Middle frontal gyrus (tissue), 1 donor: ENCODE results near the gene ACAA1.

Source experiments
- DNase-seq: peaks from one replicate; pipeline ENCODE4 v3.0.0-alpha.2; 2015; ENCODE audit warnings: low spot score; ENCODE audit errors: extremely low spot score

ACAA1 gene

DNA sequence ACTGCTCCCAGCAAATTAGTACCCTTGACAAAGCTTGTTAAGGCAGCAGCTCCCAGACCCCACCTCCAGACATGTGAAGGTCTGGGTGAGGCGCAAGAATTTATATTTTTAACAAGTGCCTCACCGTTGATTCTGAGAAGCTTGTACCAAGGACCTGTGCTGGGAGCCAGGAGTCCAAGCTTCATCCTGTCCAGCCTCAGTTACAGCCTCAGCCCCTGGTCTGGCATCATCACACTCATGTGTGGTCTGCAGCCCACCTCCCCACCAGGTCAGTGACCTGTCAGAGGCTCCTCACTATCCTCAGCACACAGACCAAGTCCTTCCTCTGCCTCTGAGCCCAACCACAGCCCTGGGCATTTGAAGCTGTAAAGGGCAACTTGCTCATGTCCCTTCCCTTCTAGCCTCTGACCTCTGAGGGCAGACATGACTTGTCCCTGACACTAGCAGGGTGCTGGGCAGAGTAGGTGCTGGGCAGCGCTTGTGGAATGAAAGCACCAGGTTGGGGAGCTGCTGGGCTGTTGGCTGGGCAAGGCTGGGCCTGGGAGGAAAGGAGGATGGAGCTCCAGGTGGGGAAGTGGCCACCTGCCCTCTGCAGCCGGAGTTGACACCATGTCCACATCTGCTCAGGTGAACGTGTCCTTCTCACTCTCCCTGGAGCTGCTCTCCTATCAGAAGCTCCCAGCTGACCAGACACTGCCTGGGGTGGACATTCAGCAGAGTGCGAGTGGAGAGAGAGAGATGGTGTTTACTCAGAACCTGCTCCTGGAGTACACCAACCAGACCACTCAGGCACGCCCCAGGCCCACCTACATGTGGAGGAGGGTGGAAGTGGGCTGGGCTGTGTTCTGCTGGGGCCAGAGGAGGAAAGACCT lies 16.9 kb downstream of the ACAA1 start:
- no peak for DNase-seq

DNA sequence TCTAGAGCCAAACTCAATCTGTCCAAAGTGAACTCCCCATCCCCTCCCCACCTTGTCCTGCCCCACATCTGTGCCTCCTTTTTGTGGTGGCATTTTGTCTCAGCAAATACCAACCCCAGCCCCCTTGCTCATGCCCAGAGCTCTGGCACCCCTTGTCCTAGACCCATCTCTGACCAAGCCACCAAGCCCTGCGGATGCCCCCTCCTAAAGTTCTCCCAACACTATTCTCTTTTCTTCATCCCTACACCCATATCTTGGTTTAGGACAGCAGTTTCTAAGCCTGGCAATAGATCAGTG lies 17.7 kb downstream of the ACAA1 start:
- no peak for DNase-seq

DNA sequence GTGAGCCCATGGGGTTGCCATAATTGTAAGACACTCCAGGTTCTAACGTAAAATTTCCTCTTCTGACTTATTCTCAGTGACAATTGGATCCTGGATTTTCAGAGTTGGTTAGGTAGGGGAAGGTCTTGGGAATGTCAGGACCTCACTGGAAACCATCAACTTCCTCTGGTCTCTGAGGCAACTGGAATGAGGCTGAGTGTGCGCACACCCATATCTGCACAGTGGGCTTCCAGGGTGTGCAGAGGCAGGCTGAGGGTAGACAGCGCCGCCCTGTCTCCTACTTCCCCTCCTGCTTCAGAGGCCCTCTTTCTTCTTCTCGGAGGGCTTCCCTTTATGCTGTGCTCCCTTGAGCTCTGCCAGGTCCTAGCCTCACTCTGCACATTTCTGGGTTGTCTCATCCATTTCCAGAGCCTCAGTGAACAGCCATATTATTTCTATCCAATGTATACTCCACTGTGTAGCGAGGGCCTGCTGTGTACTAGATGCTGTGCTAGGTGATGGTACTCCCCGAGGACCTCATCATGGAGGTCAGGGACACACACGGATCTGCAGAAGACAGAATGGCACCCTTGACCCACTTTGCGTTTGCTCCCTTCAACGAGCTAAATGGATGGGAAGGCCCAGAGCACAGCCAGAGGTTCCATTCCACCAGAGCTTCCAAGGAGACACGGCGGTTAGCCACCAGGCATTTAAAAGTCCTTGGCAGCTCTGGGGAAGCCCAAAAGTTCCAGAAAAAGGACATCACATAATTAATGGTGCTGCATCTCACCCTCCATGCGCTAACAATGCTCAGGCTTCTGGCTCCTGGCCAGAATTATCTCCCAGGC lies 18.3 kb downstream of the ACAA1 start:
- no peak for DNase-seq

DNA sequence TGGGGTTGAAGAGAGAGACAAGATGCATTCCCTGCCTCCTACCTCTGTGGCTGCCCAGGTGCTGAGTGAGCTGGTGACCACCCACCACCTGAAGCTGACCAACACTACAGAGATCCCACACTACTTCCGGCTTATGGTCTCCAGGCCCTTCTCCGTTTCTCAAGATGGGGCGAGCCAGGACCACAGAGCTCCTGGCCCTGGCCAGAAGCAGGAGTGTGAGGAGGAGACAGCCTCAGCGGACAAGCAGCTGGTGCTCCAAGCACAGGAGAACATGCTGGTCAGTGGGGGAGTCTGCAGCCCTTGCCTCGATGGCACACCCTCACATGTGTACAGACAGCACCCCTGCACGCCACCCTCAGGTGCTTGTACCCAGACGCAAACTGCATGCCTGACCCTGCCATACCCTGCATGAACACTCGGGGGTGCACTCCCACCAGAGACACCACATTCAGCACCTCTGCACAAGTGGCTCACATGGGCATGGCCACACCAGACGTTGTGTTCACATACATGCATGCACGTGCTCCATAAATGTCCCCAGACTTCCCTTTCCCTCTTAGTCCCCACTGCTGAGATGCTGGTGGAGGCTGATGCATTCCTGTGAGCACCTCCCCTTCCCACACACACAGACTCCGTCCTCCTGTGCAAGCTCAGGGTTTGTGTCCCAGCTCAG lies 19.0 kb downstream of the ACAA1 start:
- DNase-seq = no peak

DNA sequence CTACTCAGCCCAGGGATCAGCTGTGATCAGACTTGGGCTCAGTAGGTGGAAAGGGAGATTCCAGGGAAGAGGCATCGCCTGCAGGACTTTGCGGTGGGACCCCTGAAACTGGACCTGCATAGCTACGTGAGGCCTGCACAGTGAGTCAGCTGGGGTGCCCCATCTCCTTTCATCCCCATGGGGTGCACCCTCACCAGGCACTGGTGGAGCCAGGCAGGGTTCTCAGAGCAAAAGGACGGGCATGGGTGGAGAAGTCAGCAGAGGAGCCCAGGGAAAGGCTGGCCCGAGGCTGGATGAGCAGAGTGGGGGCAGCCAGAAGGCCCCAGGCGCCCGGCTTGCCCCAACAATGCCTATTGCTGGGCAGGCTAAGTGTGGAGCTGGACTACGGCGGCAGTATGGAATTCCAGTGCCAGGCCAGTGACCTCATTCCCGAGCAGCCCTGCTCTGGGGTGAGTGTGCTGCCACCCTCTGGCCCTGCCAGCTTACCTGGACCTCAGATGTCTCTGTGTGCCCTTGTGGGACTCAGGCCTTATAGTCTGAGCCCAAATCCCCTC lies 19.7 kb downstream of the ACAA1 start:
- no peak for DNase-seq

DNA sequence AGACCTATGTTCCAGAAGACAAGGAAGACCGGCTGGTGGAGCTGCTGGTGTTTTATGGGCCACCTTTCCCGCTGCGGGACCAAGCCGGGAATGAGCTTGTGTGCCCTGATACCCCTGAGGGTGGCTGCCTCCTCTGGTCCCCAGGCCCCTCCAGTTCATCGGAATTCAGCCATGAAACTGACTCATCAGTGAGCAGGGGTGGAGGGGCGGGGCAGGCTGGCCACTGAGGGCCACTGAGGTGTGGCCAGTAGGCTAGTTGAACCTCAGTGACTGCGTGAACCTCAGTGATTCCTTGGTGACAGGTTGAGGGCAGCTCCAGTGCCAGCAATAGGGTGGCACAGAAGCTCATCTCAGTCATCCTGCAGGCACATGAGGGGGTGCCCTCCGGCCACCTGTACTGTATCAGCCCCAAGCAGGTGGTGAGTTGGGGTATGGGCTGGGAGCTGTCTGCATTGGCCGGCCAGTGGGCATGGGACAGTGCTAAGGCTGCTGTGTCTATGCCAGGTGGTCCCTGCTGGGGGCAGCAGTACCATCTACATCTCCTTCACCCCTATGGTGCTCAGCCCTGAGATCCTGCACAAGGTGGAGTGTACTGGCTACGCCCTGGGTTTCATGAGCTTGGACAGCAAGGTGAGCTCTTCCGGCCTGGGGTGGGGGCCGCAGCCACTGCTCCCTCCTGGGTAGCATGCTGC lies 20.3 kb downstream of the ACAA1 start:
- DNase-seq = no peak

DNA sequence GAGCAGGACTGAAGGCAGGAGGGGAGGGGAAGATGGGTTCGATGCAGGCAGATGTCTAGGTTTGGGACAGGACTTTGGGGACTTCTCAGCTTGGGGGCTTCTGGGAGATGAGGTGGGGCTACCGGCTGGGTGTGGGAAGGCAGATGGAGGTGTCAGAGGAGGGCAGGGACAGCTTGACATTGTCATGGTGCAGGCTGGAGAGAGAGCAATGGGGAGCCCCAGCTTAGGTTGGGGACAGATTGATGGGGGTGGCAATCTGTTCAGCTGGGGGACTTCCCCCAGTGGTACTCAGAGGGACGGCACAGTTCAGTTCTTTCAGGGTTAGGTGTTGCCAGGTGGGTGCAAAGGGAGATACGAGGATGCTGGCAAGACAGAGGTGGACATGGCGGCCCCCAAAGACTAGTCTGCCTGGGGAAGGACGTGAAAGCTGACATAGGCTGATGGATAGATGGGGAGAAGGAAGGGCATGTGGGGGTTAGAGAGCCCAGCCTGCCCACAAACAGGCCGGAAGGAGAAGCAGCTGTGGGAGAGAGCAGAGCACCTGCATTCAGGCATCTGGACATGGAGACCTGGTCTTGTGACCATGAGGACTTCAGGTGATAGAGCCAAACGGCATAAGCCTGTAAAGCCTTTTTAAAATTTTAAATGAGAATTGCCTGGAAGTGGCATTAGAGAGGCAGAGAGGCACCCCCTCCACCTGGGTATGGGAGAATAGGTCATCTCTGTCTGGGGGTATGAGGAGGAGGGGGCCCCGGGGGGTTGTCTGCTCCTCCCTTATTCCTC lies 21.1 kb downstream of the ACAA1 start:
- DNase-seq = no peak

DNA sequence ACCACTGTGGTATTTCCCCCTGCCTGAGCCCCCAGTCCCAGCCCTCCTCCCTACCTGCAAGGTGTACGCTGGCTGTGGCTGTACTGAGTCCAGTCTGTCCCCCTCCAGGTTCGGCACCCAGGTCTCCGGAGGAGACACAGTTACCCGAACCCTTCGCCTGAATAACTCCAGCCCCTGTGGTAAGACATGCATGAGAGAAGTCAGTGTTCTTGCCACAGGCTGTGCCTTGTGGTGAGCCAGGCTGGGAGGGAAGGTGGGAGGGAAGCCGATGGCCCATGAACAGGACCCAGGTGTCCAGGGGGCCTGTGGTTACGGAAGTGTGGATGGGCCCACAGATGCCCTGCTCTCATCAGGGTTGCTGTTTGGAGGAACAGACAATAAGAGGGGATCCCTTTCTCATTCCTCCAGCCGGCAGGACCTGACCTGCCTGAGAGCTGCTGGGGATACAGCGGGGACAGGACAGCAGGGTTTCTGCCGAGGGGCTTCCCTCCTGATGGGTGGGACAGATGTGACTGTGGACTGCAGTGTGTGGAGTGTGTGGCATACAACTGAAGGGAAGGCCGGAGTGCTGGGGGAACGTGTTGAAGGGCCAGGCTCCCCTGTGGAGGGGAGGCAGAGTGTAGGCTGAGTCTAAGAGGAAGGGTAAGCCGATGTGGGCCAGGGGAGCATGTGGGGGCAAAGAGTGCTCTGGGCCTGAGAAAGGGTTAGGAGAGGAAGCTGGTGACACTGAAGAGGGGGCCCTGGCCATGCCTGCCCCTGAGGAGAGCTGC lies 21.9 kb downstream of the ACAA1 start:
- no peak for DNase-seq

DNA sequence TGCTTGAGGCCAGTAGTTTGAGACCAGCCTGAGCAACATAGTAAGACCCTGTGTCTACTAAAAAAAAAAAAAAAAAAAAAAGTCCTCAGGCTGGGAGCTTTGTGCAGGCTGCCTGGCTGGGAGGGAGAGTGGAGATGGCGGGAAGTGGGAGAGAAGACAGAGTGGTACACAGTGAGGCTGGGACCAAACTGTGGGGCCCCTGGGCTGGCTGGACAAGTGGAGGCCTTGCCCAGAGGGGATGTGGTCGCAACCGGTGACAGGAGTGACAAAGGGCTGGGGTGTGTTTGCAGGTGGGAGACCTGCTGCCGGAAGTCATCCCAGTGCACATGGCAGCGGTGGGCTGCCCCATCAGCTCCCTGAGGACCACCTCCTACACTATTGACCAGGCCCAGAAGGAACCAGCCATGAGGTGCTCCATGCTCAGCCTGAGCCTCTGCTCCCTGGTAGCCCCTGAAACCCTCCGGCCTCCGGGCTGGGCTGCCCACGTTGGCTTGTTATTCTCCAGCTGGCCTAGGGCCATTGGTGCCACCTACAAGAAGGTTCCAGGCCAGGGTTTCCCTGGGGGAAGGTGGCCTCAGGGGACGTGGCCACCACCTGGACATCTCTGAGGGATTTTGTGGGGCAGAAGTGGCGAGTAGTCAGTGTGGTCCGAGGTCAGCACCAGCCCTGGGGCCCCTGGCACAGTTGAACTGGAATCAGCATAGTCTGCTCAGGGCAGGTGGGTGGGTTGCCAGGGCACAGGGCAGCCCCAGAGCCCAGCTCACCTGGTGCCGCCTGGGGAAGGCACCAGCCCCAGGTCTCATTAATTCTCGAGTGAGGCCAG lies 22.7 kb downstream of the ACAA1 start:
- DNase-seq = no peak

DNA sequence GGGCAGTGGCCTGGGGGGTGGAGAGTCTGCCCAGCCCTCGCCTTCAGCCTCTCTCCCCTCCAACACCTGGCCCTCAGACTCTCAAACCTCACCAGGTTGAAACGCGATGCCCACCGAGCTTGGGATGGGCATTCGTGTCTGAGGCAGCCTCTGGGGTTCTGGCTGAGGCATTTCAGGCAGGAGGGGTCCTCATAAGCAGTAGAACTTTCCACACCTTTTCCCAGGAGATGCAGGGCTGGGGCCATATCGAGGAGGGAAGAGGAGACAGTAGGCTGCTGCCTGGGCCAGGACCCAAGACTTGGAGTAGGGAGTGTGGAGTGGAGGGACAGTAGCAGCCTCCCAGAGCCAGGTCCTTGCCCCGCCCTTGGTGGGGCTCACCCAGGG lies 24.6 kb downstream of the ACAA1 start:
- DNase-seq = no peak

DNA sequence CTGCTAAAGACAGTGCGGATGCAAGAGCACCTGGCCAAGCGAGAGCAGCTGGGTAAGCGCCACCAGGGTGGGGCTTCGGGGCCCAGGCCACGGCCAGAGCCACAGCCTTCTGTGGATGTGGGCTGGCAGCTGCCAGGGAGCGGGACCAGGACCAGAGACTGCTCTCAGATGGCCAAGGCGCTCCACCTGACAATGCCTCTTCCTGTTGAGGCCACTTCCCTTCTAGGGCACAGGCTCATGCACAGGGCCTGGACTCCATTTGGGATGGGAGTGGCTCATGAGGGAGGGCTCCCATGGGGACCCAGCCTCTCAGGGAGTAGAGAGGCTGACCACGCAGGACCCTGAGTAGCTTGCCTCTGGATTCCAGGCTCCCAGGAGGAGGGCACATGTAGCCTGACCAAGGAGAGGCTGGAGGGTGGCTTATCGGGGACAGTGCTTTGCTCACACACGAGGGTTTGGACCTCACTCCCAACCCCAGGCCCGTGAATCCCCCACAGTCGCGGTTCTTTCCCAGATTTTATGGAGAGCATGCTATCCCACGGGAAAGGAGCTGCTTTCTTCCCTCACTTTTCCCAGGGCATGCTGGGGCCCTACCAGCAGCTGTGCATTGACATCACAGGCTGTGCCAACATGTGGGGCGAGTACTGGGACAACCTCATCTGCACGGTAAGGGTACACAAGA lies 25.1 kb downstream of the ACAA1 start:
- DNase-seq = no peak

DNA sequence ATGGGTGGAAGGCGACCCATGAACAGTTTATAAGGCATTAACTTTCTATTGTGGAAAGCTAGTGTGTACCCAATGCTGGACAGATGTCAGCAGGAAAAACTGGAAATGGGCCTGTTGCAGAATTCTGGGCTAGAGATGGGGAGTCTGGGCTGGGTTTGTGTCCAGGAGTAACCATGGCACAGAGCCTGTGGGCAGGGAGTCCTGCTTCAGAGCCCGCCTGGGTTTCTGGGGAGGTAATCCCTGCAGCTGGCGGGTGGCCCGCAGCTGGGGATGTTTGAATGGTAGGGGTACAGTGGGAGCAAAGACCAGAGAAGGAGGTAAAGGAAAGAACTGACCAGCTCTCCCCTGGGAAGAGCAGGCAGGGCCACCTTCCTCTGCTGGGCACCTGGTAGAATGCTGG lies 25.7 kb downstream of the ACAA1 start:
- DNase-seq = no peak

DNA sequence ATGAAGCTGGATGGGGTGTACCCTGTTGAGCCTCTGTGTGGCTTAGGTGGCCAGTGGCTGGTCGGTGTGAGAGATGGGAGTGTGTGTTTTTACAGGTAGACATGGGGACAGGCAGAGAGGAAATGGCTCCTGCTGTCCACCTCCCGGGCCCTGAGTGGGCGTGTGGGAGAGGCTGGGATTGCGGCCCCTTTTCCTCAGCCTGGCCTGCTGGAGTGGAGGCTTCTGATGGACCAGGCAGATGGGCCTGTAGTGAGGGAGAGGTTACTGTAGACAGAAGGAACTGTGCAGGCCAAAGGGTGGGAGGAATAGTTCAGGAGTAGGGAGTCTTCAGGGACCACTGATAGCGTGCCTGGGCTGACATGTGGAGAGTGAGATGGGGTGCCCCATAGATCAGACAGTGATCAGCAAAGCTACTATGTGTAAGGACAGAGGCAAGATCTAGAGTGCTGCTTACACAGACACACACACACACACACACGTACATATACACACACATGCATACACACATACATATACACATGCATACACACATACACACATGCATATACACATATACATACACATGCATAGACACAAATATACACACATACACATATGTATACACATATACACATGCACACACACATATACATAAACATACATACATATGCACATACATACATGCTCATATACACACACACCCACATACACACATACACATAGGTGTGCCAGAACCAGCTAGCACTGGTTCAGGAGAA lies 26.4 kb downstream of the ACAA1 start:
- DNase-seq = no peak

DNA sequence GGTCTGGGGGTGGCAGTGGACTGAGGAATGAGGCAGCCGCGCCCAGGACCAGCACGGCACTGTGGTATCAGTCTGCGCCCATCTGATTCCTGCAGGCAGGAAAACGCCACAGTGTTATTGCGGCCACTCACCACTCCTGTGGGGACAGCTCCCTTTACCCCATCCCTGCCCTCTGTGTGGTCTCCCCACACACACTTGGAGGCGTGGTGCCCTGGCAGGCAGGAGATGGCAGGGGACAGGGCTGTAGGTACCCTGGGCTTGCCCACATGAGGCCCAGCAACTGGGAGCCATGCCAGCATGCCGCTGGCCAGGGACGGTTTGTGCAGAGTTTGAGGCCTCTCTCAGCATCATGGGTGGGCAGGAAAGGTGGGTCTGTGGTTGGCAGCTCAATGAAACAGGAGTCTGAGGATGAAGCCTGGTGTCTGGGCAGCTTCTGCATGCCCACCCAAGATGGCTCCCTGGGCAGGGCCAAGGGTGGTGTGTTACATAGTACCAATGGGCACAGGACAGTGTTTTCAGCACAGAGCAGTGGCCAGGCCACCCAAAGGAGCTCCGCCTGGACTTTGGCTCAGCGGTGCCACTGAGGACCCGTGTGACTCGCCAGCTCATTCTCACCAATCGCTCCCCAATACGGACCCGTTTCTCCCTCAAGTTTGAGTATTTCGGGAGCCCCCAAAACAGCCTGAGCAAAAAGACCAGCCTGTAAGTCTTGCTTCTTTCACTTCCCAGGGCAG lies 27.2 kb downstream of the ACAA1 start:
- DNase-seq = no peak

DNA sequence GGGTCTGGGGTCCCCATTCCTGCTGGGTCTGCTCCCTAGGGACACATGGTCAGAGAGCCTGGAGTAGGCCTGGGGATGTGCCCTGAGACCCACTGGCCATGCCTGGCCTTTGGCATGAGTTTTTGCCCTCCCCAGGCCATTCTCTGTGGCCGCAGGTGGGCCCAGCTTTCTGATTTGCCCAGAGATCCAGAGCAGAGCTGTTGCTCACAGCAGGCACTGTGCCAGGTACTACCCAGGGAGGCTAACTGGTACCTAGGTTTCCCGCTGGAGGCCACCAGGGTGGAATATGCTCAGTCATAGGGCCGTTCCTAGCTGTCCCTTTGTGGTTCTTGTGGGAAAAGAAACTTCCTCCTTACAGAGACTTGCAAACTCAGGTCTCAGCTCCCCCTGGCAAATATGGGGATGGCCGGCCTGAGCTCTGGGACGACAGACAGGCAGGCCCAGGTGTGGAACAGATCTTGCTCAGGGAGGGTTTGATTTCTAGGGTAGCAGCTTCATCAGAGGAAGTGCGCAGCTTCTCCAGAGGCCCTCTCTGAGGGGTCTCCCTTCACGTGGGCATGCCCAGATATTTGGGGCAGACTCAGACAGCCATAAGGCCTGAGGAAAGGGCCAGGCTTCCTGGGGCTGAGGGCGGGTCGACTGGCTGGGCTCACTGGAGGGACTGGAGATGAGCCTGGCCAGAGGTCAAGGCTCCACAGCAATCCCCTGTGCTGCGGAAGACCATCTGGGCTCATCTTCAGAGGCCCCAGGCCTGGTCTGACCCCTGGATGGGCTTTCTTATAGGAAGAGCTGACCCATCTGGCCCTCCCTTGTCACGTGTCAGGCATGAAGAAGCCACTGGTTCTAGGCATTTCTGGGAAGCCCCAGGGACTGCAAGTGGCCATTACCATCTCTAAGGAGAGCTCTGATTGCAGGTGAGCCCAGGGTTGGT lies 28.0 kb downstream of the ACAA1 start:
- no peak for DNase-seq
